ENCODE measurements around the gene LY6G5C.

DNA sequence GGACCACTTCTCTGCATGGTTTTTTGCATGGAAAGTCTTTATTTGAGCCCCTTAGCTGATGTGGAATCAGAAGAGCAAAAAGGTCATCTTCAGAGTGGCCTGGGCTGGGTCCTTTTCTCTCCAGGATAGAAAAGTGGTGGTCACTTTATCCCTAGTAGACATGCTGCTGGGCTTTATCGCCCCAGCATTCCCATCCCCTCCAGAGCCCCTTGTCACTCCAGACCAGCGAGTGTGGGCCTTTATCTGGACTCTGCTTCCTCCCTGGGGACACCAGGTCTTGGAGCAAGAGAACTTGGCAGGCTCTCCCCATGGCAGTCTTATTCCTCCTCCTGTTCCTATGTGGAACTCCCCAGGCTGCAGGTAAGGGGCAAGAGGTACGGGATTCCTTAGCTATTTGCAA is 25.7 kb upstream of the LY6G5C start, which contains the start of gene LY6G6F:
- TF ChIP-seq, protein P1, sequence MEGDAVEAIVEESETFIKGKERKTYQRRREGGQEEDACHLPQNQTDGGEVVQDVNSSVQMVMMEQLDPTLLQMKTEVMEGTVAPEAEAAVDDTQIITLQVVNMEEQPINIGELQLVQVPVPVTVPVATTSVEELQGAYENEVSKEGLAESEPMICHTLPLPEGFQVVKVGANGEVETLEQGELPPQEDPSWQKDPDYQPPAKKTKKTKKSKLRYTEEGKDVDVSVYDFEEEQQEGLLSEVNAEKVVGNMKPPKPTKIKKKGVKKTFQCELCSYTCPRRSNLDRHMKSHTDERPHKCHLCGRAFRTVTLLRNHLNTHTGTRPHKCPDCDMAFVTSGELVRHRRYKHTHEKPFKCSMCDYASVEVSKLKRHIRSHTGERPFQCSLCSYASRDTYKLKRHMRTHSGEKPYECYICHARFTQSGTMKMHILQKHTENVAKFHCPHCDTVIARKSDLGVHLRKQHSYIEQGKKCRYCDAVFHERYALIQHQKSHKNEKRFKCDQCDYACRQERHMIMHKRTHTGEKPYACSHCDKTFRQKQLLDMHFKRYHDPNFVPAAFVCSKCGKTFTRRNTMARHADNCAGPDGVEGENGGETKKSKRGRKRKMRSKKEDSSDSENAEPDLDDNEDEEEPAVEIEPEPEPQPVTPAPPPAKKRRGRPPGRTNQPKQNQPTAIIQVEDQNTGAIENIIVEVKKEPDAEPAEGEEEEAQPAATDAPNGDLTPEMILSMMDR (IDR thresholded peaks at IDR 0.05), result no peak
- no peak for TF ChIP-seq POLR2A (IDR thresholded peaks at IDR 0.05)
- no peak for TF ChIP-seq EP300 (IDR thresholded peaks at IDR 0.05)

Measured in tibial nerve (tissue), 4 donors.